Measurements from ENCODE around the gene SKAP2. TPM values are rescaled to one million over a fixed set of nuclear protein-coding genes. Genes with fewer than 3 reads are reported as not detected.
A peak's percentile ranks its signal among the peaks of the same experiment; 100 is the strongest.

SKAP2 gene
- total RNA-seq, 6 donors from 2014 or later, result 21.7 to 57.2 (median 32.6) TPM

- ATAC-seq (ENCODE audit: low FRiP score in 2 of 2) (no peak), DNase-seq (no peak)
- WGBS, 2 donors, result 64 to 67% methylated on average over 3 of the region's 3 CpGs
Measured at GRCh38 chr7:26714438-26714837, 150.0 kb downstream of the SKAP2 start.

GRCh38 chr7:26714006-26714405 is 150.4 kb downstream of the SKAP2 start:
- Histone ChIP-seq H3K9me3 (no peaks in the 10 kb centered on the region), H3K27me3 (no peaks in the 10 kb centered on the region), H3K4me1 (no peaks in the 10 kb centered on the region), H3K36me3 (peaks cover 0 to 5% (median 0%) of the 10 kb centered on the region in 4 donors), H3K27ac (no peak overlapping the region), H3K4me3 (no peak overlapping the region)
- TF ChIP-seq CTCF (IDR thresholded peaks at IDR 0.05) (no peak), EP300 (IDR thresholded peaks at IDR 0.05) (no peak), POLR2A (IDR thresholded peaks at IDR 0.05) (no peak), POLR2AphosphoS5 (IDR thresholded peaks at IDR 0.05) (no peak)
- DNase-seq, result no peak
- 78 to 79% methylated on average over 2 of the region's 2 CpGs for WGBS, 2 donors
- no peak for ATAC-seq (ENCODE audit: low FRiP score in 2 of 2)

More at GRCh38 chr7:26714438-26714837, 150.0 kb downstream of the SKAP2 start:
- Histone ChIP-seq H3K4me1 (no peaks in the 10 kb centered on the region), H3K36me3 (peaks cover 0 to 5% (median 0%) of the 10 kb centered on the region in 4 donors), H3K27me3 (no peaks in the 10 kb centered on the region), H3K9me3 (no peaks in the 10 kb centered on the region), H3K4me3 (no peak overlapping the region), H3K27ac (no peak overlapping the region)
- TF ChIP-seq CTCF (IDR thresholded peaks at IDR 0.05), result no peak
- TF ChIP-seq POLR2AphosphoS5 (IDR thresholded peaks at IDR 0.05), result no peak
- no peak for TF ChIP-seq POLR2A (IDR thresholded peaks at IDR 0.05)
- no peak for TF ChIP-seq EP300 (IDR thresholded peaks at IDR 0.05)

- Histone ChIP-seq H3K4me3 (no peak overlapping the region), H3K27me3 (no peaks in the 10 kb centered on the region), H3K9me3 (no peaks in the 10 kb centered on the region), H3K4me1 (peaks cover 0 to 10% (median 2%) of the 10 kb centered on the region in 4 donors), H3K27ac (no peak overlapping the region), H3K36me3 (no peaks in the 10 kb centered on the region)
- ATAC-seq (ENCODE audit: low FRiP score in 2 of 2) (peak in 1 of 2 donors; percentile 51), DNase-seq (no peak)
- TF ChIP-seq POLR2A (IDR thresholded peaks at IDR 0.05) (no peak), POLR2AphosphoS5 (IDR thresholded peaks at IDR 0.05) (no peak), CTCF (IDR thresholded peaks at IDR 0.05) (no peak), EP300 (IDR thresholded peaks at IDR 0.05) (no peak)
- WGBS, 2 donors, result 80 to 86% methylated on average over 1 of the region's 1 CpG
Measured at GRCh38 chr7:26709210-26709990, 155.0 kb downstream of the SKAP2 start.

GRCh38 chr7:26705567-26705966 is 158.8 kb downstream of the SKAP2 start:
- ATAC-seq (ENCODE audit: low FRiP score in 2 of 2), result peak in 1 of 2 donors; percentile 56
- WGBS, 2 donors, result 25 to 36% methylated on average over 2 of the region's 2 CpGs
- H3K9me3 ChIP-seq, result no peaks in the 10 kb centered on the region
- peaks cover 0 to 10% (median 2%) of the 10 kb centered on the region in 4 donors for H3K4me1 ChIP-seq
- no peaks in the 10 kb centered on the region for H3K27me3 ChIP-seq
- no peak for DNase-seq
- TF ChIP-seq EP300 (IDR thresholded peaks at IDR 0.05) (no peak), POLR2AphosphoS5 (IDR thresholded peaks at IDR 0.05) (no peak), CTCF (IDR thresholded peaks at IDR 0.05) (no peak)
- H3K27ac ChIP-seq, result peak overlapping the region in 1 of 4 donors; percentile 29
- H3K36me3 ChIP-seq, result no peaks in the 10 kb centered on the region
- H3K4me3 ChIP-seq, result no peak overlapping the region

- no peaks in the 10 kb centered on the region for H3K9me3 ChIP-seq
- H3K4me3 ChIP-seq, result no peak overlapping the region
- H3K27ac ChIP-seq, result no peak overlapping the region
- DNase-seq, result no peak
- WGBS, 2 donors, result 82 to 86% methylated on average over 2 of the region's 2 CpGs
- H3K27me3 ChIP-seq, result no peaks in the 10 kb centered on the region
- H3K4me1 ChIP-seq, result peaks cover 0 to 10% (median 2%) of the 10 kb centered on the region in 4 donors
- ATAC-seq (ENCODE audit: low FRiP score in 2 of 2), result no peak
- TF ChIP-seq EP300 (IDR thresholded peaks at IDR 0.05), result no peak
- TF ChIP-seq POLR2A (IDR thresholded peaks at IDR 0.05), result no peak
- TF ChIP-seq POLR2AphosphoS5 (IDR thresholded peaks at IDR 0.05), result no peak
- TF ChIP-seq CTCF (IDR thresholded peaks at IDR 0.05), result no peak
- no peaks in the 10 kb centered on the region for H3K36me3 ChIP-seq
Measured at GRCh38 chr7:26704786-26705185, 159.6 kb downstream of the SKAP2 start.
